H1 (cell line): ENCODE data around the gene ZBTB14.

Experiments used
- JUND ChIP-seq: IDR thresholded peaks from 2 replicates; pipeline ENCODE4 v1.6.1; 2011; ENCODE audit warnings: mild to moderate bottlenecking, improper control_type of control experiment, low read length
- POLR2A ChIP-seq, 2 experiments: IDR thresholded peaks; 1 replicate in 1 of 2; 2 replicates in 1 of 2; pipeline ENCODE4 v1.6.1; 2011; ENCODE audit warnings: low read depth in 2 of 2, low read length in 2 of 2, mild to moderate bottlenecking in 2 of 2; ENCODE audit errors: control extremely low read depth in 1 of 2
- SIN3A ChIP-seq, 2 experiments: IDR thresholded peaks in 1 of 2; conservative IDR thresholded peaks in 1 of 2; 2 replicates each; pipeline ENCODE4 v1.6.1; 2011 to 2012; ENCODE audit warnings: low read length in 2 of 2, improper control_type of control experiment in 1 of 2, low read depth in 1 of 2, mild to moderate bottlenecking in 1 of 2
- TF ChIP-seq, protein P1 (sequence below), 3 experiments: IDR thresholded peaks; 1 replicate in 2 of 3; 2 replicates in 1 of 3; pipeline versions ENCODE4 v1.5.1 to v1.6.1; 2011; ENCODE audit warnings: low read length in 3 of 3, mild to moderate bottlenecking in 3 of 3, inconsistent platforms in 2 of 3, low read depth in 1 of 3, moderate library complexity in 1 of 3; ENCODE audit not compliant: insufficient read depth in 1 of 3; ENCODE audit errors: control extremely low read depth in 1 of 3
- TF ChIP-seq, protein P2 (sequence below): fragments of 300-600 bp; sonication (generic); IDR thresholded peaks from 2 replicates; pipeline ENCODE4 v1.7.1; 2012; ENCODE audit warnings: low read length, moderate library complexity, mild to moderate bottlenecking, inconsistent platforms; ENCODE audit not compliant: insufficient replicate concordance

GRCh38 chr18:5284808-5285207 lies 10.7 kb downstream of the ZBTB14 start:
- no peak for TF ChIP-seq SIN3A (conservative IDR thresholded peaks at IDR 0.05 in 1 of 2, IDR thresholded peaks at IDR 0.05 in 1 of 2; ENCODE audit: low read depth in 1 of 2, low read length in 2 of 2)
- TF ChIP-seq, protein P1, sequence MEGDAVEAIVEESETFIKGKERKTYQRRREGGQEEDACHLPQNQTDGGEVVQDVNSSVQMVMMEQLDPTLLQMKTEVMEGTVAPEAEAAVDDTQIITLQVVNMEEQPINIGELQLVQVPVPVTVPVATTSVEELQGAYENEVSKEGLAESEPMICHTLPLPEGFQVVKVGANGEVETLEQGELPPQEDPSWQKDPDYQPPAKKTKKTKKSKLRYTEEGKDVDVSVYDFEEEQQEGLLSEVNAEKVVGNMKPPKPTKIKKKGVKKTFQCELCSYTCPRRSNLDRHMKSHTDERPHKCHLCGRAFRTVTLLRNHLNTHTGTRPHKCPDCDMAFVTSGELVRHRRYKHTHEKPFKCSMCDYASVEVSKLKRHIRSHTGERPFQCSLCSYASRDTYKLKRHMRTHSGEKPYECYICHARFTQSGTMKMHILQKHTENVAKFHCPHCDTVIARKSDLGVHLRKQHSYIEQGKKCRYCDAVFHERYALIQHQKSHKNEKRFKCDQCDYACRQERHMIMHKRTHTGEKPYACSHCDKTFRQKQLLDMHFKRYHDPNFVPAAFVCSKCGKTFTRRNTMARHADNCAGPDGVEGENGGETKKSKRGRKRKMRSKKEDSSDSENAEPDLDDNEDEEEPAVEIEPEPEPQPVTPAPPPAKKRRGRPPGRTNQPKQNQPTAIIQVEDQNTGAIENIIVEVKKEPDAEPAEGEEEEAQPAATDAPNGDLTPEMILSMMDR (IDR thresholded peaks at IDR 0.05; ENCODE audit: control extremely low read depth in 1 of 3, insufficient read depth in 1 of 3, low read depth in 1 of 3, low read length in 3 of 3), result no peak
- TF ChIP-seq POLR2A (IDR thresholded peaks at IDR 0.05; ENCODE audit: control extremely low read depth in 1 of 2, low read depth in 2 of 2, low read length in 2 of 2), result no peak
- TF ChIP-seq JUND, result no peak
- TF ChIP-seq, protein P2, sequence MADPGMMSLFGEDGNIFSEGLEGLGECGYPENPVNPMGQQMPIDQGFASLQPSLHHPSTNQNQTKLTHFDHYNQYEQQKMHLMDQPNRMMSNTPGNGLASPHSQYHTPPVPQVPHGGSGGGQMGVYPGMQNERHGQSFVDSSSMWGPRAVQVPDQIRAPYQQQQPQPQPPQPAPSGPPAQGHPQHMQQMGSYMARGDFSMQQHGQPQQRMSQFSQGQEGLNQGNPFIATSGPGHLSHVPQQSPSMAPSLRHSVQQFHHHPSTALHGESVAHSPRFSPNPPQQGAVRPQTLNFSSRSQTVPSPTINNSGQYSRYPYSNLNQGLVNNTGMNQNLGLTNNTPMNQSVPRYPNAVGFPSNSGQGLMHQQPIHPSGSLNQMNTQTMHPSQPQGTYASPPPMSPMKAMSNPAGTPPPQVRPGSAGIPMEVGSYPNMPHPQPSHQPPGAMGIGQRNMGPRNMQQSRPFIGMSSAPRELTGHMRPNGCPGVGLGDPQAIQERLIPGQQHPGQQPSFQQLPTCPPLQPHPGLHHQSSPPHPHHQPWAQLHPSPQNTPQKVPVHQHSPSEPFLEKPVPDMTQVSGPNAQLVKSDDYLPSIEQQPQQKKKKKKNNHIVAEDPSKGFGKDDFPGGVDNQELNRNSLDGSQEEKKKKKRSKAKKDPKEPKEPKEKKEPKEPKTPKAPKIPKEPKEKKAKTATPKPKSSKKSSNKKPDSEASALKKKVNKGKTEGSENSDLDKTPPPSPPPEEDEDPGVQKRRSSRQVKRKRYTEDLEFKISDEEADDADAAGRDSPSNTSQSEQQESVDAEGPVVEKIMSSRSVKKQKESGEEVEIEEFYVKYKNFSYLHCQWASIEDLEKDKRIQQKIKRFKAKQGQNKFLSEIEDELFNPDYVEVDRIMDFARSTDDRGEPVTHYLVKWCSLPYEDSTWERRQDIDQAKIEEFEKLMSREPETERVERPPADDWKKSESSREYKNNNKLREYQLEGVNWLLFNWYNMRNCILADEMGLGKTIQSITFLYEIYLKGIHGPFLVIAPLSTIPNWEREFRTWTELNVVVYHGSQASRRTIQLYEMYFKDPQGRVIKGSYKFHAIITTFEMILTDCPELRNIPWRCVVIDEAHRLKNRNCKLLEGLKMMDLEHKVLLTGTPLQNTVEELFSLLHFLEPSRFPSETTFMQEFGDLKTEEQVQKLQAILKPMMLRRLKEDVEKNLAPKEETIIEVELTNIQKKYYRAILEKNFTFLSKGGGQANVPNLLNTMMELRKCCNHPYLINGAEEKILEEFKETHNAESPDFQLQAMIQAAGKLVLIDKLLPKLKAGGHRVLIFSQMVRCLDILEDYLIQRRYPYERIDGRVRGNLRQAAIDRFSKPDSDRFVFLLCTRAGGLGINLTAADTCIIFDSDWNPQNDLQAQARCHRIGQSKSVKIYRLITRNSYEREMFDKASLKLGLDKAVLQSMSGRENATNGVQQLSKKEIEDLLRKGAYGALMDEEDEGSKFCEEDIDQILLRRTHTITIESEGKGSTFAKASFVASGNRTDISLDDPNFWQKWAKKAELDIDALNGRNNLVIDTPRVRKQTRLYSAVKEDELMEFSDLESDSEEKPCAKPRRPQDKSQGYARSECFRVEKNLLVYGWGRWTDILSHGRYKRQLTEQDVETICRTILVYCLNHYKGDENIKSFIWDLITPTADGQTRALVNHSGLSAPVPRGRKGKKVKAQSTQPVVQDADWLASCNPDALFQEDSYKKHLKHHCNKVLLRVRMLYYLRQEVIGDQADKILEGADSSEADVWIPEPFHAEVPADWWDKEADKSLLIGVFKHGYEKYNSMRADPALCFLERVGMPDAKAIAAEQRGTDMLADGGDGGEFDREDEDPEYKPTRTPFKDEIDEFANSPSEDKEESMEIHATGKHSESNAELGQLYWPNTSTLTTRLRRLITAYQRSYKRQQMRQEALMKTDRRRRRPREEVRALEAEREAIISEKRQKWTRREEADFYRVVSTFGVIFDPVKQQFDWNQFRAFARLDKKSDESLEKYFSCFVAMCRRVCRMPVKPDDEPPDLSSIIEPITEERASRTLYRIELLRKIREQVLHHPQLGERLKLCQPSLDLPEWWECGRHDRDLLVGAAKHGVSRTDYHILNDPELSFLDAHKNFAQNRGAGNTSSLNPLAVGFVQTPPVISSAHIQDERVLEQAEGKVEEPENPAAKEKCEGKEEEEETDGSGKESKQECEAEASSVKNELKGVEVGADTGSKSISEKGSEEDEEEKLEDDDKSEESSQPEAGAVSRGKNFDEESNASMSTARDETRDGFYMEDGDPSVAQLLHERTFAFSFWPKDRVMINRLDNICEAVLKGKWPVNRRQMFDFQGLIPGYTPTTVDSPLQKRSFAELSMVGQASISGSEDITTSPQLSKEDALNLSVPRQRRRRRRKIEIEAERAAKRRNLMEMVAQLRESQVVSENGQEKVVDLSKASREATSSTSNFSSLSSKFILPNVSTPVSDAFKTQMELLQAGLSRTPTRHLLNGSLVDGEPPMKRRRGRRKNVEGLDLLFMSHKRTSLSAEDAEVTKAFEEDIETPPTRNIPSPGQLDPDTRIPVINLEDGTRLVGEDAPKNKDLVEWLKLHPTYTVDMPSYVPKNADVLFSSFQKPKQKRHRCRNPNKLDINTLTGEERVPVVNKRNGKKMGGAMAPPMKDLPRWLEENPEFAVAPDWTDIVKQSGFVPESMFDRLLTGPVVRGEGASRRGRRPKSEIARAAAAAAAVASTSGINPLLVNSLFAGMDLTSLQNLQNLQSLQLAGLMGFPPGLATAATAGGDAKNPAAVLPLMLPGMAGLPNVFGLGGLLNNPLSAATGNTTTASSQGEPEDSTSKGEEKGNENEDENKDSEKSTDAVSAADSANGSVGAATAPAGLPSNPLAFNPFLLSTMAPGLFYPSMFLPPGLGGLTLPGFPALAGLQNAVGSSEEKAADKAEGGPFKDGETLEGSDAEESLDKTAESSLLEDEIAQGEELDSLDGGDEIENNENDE, result no peak
